ENCODE measurements around the gene POU6F2.

Gene POU6F2

GRCh38 chr7:39269034-39269433, 291.3 kb downstream of the POU6F2 start:
- no peak for DNase-seq

GRCh38 chr7:39270018-39270417, 292.3 kb downstream of the POU6F2 start:
- no peak for DNase-seq

- no peak for DNase-seq
These were observed 293.7 kb downstream of the POU6F2 start for GRCh38 chr7:39271402-39271801.

- no peak for DNase-seq
These were observed 294.4 kb downstream of the POU6F2 start for GRCh38 chr7:39272111-39272510.

- no peak for DNase-seq
These were observed 295.0 kb downstream of the POU6F2 start for GRCh38 chr7:39272691-39273090.

- DNase-seq = no peak
These were observed 302.6 kb downstream of the POU6F2 start for GRCh38 chr7:39280337-39280736.

- no peak for DNase-seq
These were observed 307.5 kb downstream of the POU6F2 start for GRCh38 chr7:39285256-39285655.

- DNase-seq = no peak
These were observed 310.6 kb downstream of the POU6F2 start for GRCh38 chr7:39288303-39288702.

GRCh38 chr7:39291628-39292410, 314.1 kb downstream of the POU6F2 start:
- DNase-seq = no peak

GRCh38 chr7:39293056-39293823, 315.5 kb downstream of the POU6F2 start:
- DNase-seq = no peak

- no peak for DNase-seq
These were observed 316.3 kb downstream of the POU6F2 start for GRCh38 chr7:39294022-39294421.

GRCh38 chr7:39295796-39296195, 318.1 kb downstream of the POU6F2 start:
- no peak for DNase-seq

GRCh38 chr7:39299695-39300094, 322.0 kb downstream of the POU6F2 start:
- no peak for DNase-seq

GRCh38 chr7:39300276-39300675, 322.6 kb downstream of the POU6F2 start:
- no peak for DNase-seq

GRCh38 chr7:39301543-39301942, 323.8 kb downstream of the POU6F2 start:
- no peak for DNase-seq

GRCh38 chr7:39304178-39304577, 326.5 kb downstream of the POU6F2 start:
- DNase-seq = no peak

- DNase-seq = no peak
These were observed 327.1 kb downstream of the POU6F2 start for GRCh38 chr7:39304668-39305405.

GRCh38 chr7:39306016-39306570, 328.4 kb downstream of the POU6F2 start:
- no peak for DNase-seq

GRCh38 chr7:39310699-39311098, 333.0 kb downstream of the POU6F2 start:
- no peak for DNase-seq

GRCh38 chr7:39312254-39312989, 334.7 kb downstream of the POU6F2 start:
- DNase-seq = no peak

GRCh38 chr7:39313376-39313775, 335.7 kb downstream of the POU6F2 start:
- DNase-seq = no peak

GRCh38 chr7:39313974-39314373, 336.3 kb downstream of the POU6F2 start:
- no peak for DNase-seq

GRCh38 chr7:39317107-39317506, 339.4 kb downstream of the POU6F2 start:
- no peak for DNase-seq

All from activated T-cell treated with anti-CD3 and anti-CD28 coated beads, Interleukin-2, amount 50 U/mL, for 48 hours (primary cell).